ENCODE data around the gene PTPRH. TPM values are rescaled to one million over a fixed set of nuclear protein-coding genes. Genes with fewer than 3 reads are reported as not detected.

PTPRH gene
- total RNA-seq, 1 experiment from 2014 or later: 15.9 TPM

DNA sequence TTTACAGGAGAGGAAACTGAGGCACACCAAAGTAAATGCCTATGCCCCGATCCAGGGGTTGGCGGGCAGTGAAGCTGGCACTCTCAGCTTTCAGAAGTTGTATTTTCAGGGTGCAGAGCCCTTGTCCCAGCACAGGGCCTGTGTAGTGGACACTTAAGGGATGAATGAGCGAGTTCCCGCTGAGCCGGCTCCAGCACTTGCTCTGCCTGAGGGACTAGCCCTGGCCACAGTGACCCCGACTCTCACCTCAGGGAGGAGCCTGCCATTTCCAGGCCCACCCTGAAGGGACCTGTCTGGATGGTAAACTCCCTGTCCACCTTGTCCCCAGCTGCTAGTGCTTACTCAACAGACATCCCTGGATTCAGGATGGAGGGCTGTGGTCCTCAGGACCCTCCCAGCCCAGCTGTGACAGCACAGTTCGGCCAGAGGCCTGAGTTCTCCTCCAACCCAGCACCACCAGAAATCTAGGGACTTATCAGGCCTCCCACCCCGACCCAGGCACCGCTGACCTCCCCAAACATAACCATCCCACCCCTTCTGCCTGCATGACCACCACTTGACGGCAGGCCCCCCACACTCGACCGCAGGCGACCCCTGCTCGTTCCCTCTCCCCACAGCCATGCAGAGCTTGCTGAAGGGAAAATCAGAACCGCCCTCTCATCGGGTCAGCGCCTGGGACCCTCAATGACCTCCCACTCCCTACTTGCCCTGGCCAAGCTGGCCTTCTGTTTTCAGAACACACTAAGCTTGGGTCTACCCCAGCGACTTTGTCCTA, 41.1 kb upstream of the PTPRH start:
- Histone ChIP-seq H3K4me1 (ENCODE audit: control insufficient read depth in 1 of 2, insufficient read depth in 2 of 2, low read length in 2 of 2) (peaks cover 0 to 1% of the 10 kb centered on the region in 2 experiments; a peak in 1 of 4 replicates), H3K4me2 (ENCODE audit: low read length) (no peak overlapping the region), H3K27me3 (ENCODE audit: insufficient read depth, low read length) (no peaks in the 10 kb centered on the region), H2AFZ (ENCODE audit: low read depth, low read length, poor library complexity, severe bottlenecking) (no peak overlapping the region), H3K9me3 (ENCODE audit: control insufficient read depth in 1 of 2, insufficient read depth in 1 of 2, low read depth in 1 of 2, low read length in 2 of 2) (no peaks in the 10 kb centered on the region), H3K9ac (ENCODE audit: low read length) (no peak overlapping the region), H3K36me3 (ENCODE audit: control insufficient read depth in 1 of 2, insufficient read depth in 2 of 2, low read length in 2 of 2) (peaks cover 1 to 10% of the 10 kb centered on the region in 2 experiments; a peak in 3 of 4 replicates), H4K20me1 (ENCODE audit: insufficient read depth) (no peaks in the 10 kb centered on the region), H3K27ac (ENCODE audit: low read depth, low read length) (no peak overlapping the region), H3K79me2 (ENCODE audit: insufficient read depth, low read length) (peaks cover 95% of the 10 kb centered on the region), H3K4me3 (replicated peaks in 1 of 2; ENCODE audit: low read depth in 1 of 2, low read length in 2 of 2) (no peak overlapping the region), H3K9me2 (ENCODE audit: insufficient read depth) (no peaks in the 10 kb centered on the region)
- DNase-seq (ENCODE audit: low read depth, low spot score) (no peak), ATAC-seq (no peak)
- POLR2A ChIA-PET: no interaction called here
- TF ChIP-seq POLR2A (IDR thresholded peaks at IDR 0.05; ENCODE audit: borderline replicate concordance, extremely low read depth, insufficient read depth, insufficient read length): no peak
- TF ChIP-seq, protein P1, sequence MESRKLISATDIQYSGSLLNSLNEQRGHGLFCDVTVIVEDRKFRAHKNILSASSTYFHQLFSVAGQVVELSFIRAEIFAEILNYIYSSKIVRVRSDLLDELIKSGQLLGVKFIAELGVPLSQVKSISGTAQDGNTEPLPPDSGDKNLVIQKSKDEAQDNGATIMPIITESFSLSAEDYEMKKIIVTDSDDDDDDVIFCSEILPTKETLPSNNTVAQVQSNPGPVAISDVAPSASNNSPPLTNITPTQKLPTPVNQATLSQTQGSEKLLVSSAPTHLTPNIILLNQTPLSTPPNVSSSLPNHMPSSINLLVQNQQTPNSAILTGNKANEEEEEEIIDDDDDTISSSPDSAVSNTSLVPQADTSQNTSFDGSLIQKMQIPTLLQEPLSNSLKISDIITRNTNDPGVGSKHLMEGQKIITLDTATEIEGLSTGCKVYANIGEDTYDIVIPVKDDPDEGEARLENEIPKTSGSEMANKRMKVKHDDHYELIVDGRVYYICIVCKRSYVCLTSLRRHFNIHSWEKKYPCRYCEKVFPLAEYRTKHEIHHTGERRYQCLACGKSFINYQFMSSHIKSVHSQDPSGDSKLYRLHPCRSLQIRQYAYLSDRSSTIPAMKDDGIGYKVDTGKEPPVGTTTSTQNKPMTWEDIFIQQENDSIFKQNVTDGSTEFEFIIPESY (IDR thresholded peaks at IDR 0.05; ENCODE audit: extremely low read depth, insufficient replicate concordance, low read length): no peak
- TF ChIP-seq YY1 (IDR thresholded peaks at IDR 0.05; ENCODE audit: extremely low read depth, insufficient replicate concordance, low read depth, low read length): no peak
- no peak for TF ChIP-seq EZH2 (IDR thresholded peaks at IDR 0.05)
- TF ChIP-seq ZFX (IDR thresholded peaks at IDR 0.05): no peak
- TF ChIP-seq SRF (IDR thresholded peaks at IDR 0.05; ENCODE audit: low read depth): no peak
- no peak for TF ChIP-seq JUND (IDR thresholded peaks at IDR 0.05)
- TF ChIP-seq, protein P2, sequence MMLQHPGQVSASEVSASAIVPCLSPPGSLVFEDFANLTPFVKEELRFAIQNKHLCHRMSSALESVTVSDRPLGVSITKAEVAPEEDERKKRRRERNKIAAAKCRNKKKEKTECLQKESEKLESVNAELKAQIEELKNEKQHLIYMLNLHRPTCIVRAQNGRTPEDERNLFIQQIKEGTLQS (IDR thresholded peaks at IDR 0.05): no peak
- no peak for TF ChIP-seq SIN3A (IDR thresholded peaks at IDR 0.05; ENCODE audit: low read depth)
- no peak for TF ChIP-seq CBX3 (IDR thresholded peaks at IDR 0.05; ENCODE audit: low read depth)
- TF ChIP-seq, protein P3, sequence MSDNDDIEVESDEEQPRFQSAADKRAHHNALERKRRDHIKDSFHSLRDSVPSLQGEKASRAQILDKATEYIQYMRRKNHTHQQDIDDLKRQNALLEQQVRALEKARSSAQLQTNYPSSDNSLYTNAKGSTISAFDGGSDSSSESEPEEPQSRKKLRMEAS (IDR thresholded peaks at IDR 0.05): no peak
- no peak for TF ChIP-seq TCF7L2 (IDR thresholded peaks at IDR 0.05; ENCODE audit: borderline replicate concordance, extremely low read depth, insufficient read depth, insufficient read length)
- no peak for TF ChIP-seq SP1 (IDR thresholded peaks at IDR 0.05; ENCODE audit: low read depth)
- TF ChIP-seq RAD21 (IDR thresholded peaks at IDR 0.05; ENCODE audit: low read depth): no peak
- no peak for TF ChIP-seq CEBPB (IDR thresholded peaks at IDR 0.05; ENCODE audit: low read depth)
- TF ChIP-seq EZH2phosphoT487 (IDR thresholded peaks at IDR 0.05; ENCODE audit: borderline replicate concordance): no peak
- no peak for TF ChIP-seq ELF1 (IDR thresholded peaks at IDR 0.05; ENCODE audit: borderline replicate concordance, low read depth)
- no peak for TF ChIP-seq POLR2AphosphoS5 (IDR thresholded peaks at IDR 0.05; ENCODE audit: low read depth, low read length)
- BruUV-seq (replicated peaks): no TSS peak
- RAD21 ChIA-PET (ENCODE audit: low non-redundant PET in 1 of 2, low total read pairs in 2 of 2, uncharacterized antibody in 2 of 2, unreplicated experiment in 2 of 2): no interaction called here
- CTCF ChIA-PET: no interaction called here
- intact Hi-C loops (cut with micrococcal nuclease): no loop called here
